HUES6 (cell line): Measurements from ENCODE around the gene ERLEC1.
"Not testable (repeated sequence)": the region's sequence is repeated elsewhere in the genome, so short reads cannot be mapped to it uniquely, and the experiment has no call there.

Experiments
- H3K27ac ChIP-seq: 2 replicates; pipeline ENCODE4 v1.7.0; 2013; ENCODE audit warnings: low read depth, mild to moderate bottlenecking, low read length, inconsistent platforms
- H3K27me3 ChIP-seq: 2 replicates; pipeline ENCODE4 v1.6.1; 2013; ENCODE audit warnings: low read length; ENCODE audit not compliant: control insufficient read depth, insufficient read depth
- H3K36me3 ChIP-seq: 2 replicates; pipeline ENCODE4 v1.6.1; 2013; ENCODE audit warnings: low read length; ENCODE audit not compliant: control insufficient read depth, insufficient read depth
- H3K4me1 ChIP-seq: 2 replicates; pipeline ENCODE4 v1.6.1; 2013; ENCODE audit warnings: low read length; ENCODE audit not compliant: control insufficient read depth, insufficient read depth
- H3K4me3 ChIP-seq: 2 replicates; pipeline ENCODE4 v1.5.1; 2013; ENCODE audit warnings: low read depth, low read length
- H3K9ac ChIP-seq: one replicate; pipeline ENCODE4 v1.6.1; 2013; ENCODE audit warnings: mild to moderate bottlenecking, low read length
- H3K9me3 ChIP-seq: 2 replicates; pipeline ENCODE4 v1.6.1; 2013; ENCODE audit warnings: low read depth, low read length; ENCODE audit not compliant: control insufficient read depth, insufficient read depth

The ERLEC1 gene

DNA sequence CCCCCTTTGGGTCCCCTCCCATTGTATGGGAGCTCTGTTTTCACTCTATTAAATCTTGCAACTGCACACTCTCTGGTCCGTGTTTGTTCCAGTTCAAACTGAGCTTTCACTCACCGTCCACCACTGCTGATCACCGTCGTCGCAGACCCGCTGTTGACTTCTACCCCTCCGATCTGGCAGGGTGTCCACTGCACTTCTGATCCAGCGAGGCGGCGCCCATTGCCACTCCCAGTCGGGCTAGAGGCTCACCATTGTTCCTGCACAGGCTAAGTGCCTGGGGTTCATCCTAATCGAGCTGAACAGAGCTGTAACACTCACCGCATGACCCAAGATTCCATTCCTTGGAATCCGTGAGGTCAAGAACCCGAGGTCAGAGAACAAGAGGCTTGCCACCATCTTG is 30.2 kb upstream of the ERLEC1 start:
- Histone ChIP-seq H3K36me3 (peaks cover 12% of the 10 kb centered on the region), H3K4me3 (no peak overlapping the region), H3K4me1 (no peaks in the 10 kb centered on the region), H3K27ac (no peak overlapping the region), H3K9me3 (no peaks in the 10 kb centered on the region), H3K27me3 (no peaks in the 10 kb centered on the region), H3K9ac (no peak overlapping the region)

DNA sequence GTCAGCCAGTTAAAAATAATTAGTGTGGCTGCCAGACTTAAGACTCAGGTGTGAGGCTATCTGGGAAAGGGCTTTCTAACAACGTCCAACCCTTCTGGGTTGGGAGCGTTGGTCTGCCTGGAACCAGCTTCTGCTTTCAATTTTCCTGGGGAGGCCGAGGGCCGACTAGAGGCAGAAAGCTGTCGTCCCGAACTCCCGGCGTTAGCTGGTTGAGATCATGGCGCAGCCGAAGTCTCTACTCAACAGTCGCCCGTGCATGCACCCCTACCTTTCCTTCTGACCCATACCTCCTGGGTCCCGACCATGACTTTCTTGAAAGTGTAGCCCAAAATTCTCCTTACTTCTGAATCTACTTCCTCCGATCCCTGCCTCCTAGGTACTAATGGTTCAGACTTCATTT is 29.6 kb upstream of the ERLEC1 start:
- not testable (repeated sequence) for H3K27ac ChIP-seq, H3K4me1 ChIP-seq, H3K9ac ChIP-seq, H3K4me3 ChIP-seq, H3K27me3 ChIP-seq, H3K9me3 ChIP-seq
- H3K36me3 ChIP-seq: peaks cover 12% of the 10 kb centered on the region

DNA sequence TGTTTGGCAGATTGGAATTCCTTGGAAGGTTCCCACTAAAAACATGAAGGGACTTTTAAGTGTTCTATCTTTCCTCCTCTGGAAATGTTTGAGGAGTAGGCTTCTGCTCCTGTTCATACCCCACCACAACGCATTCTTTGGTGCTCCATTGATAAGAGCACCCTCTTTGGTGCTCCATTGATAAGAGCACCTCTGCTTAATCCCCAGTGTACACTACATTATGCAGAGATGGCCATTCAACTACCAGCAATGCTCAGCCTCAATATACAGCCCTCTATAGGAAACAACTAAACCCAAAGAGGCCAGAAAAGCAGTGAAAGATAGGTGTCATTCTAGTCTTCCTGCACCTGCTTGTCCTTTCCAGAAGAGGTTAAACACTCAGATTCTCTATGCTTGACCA is 21.1 kb upstream of the ERLEC1 start:
- H3K27me3 ChIP-seq: no peaks in the 10 kb centered on the region
- no peak overlapping the region for H3K4me3 ChIP-seq
- peaks cover 16% of the 10 kb centered on the region; the same call in 1 of the 2 replicates for H3K36me3 ChIP-seq
- no peak overlapping the region for H3K27ac ChIP-seq
- H3K9ac ChIP-seq: no peak overlapping the region
- H3K4me1 ChIP-seq: peaks cover 8% of the 10 kb centered on the region; the same call in 1 of the 2 replicates
- no peaks in the 10 kb centered on the region for H3K9me3 ChIP-seq

DNA sequence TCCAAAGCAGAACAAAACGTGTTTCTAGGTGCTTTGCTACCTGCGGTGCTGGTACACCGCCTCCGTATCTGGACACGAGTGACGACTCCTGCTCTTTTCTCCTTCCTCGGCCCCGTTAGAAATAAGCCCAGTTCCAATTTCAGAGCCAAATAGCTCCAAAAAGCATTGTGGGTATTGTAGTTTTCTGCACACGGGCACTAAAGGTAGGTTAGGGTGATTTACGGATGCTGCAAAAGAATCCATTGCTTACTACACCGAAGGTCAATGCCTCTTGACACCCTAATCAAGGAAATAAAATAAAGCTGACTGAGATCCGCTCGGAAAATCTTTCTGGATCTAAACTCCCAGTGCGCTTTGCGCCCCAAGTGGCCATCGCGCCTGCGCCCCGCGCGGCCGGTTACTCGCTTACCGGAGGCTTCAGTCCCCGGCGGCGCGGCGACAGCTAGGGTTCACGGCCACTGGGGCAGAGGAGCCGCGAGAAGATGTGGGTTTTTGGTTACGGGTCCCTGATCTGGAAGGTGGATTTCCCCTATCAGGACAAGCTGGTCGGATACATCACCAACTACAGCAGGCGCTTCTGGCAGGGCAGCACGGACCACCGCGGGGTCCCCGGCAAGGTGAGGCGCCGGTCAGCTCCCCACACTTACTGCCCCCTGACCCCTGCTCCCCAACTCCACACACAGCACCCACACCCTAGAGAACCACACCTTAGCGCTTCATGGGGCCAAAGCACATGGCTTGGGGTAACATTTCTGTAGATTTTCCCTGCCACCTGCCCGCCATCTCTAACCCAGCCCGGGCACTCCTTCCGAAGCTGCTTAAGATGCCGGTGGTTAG is 19.2 kb upstream of the ERLEC1 start, which contains the start of gene CHAC2:
Gene CHAC2, plus strand, starts transcription at position 400 of the 837 bp plus-strand sequence. Its CDS starts 83 bp downstream, at position 483.
- H3K27me3 ChIP-seq: no peaks in the 10 kb centered on the region
- peaks cover 13% of the 10 kb centered on the region; the same call in 1 of the 2 replicates for H3K36me3 ChIP-seq
- peak within 1 kb of the TSS; percentile 62 for H3K27ac ChIP-seq
- peak within 1 kb of the TSS; percentile 83 for H3K9ac ChIP-seq
- no peaks in the 10 kb centered on the region for H3K9me3 ChIP-seq
- peak within 1 kb of the TSS; percentile 89 for H3K4me3 ChIP-seq
- peaks cover 8% of the 10 kb centered on the region; the same call in 1 of the 2 replicates for H3K4me1 ChIP-seq

DNA sequence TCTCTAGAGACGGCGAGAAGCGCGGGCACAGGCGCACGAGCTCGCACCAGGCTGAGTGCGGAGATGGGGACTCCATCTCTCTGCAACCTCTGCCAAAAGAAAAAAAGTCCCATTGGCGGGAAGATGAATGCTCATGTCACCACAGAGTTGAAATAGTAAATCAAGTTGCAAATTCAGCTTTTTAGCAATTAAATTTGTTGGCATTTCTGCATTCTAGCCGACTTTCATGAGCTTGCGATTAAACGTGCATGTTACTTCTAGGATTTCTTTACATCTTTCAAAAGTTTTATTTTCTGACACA is 18.7 kb upstream of the ERLEC1 start:
- Histone ChIP-seq H3K27ac (peak overlapping the region; percentile 62), H3K4me3 (peak overlapping the region; percentile 89), H3K9ac (peak overlapping the region; percentile 83), H3K27me3 (no peaks in the 10 kb centered on the region), H3K9me3 (no peaks in the 10 kb centered on the region), H3K4me1 (peaks cover 8% of the 10 kb centered on the region; the same call in 1 of the 2 replicates), H3K36me3 (peaks cover 7% of the 10 kb centered on the region; the same call in 1 of the 2 replicates)

DNA sequence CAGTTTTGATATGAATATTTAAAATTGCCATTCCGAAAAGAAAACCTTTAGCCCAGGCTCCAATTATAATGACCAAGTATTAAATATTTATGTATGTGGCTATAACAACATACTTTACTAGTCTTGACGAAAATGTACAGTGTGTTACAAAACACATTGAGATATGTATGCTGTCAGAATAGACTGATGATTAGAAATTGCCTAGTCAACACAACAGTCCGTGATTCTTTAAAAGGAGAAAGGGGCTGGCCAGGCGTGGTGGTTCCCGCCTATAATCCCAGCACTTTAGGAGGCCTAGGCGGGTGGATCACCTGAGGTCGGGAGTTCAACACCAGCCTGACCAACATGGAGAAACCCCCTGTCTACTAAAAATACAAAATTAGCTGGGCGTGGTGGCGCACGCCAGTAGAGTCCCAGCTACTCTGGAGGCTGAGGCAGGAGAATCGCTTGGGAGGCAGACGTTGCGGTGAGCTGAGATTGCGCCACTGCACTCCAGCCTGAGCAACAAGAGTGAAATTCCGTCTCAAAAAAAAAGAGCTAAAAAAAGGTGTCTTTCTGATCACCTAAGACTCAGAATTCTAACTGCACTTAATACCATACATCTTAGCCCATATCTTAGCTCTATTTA is 17.4 kb upstream of the ERLEC1 start:
- Histone ChIP-seq H3K4me1 (peaks cover 8% of the 10 kb centered on the region; the same call in 1 of the 2 replicates), H3K9me3 (no peaks in the 10 kb centered on the region), H3K27ac (no peak overlapping the region), H3K27me3 (no peaks in the 10 kb centered on the region), H3K36me3 (peaks cover 10% of the 10 kb centered on the region), H3K4me3 (peak overlapping the region; percentile 89; the same call in 1 of the 2 replicates), H3K9ac (no peak overlapping the region)

DNA sequence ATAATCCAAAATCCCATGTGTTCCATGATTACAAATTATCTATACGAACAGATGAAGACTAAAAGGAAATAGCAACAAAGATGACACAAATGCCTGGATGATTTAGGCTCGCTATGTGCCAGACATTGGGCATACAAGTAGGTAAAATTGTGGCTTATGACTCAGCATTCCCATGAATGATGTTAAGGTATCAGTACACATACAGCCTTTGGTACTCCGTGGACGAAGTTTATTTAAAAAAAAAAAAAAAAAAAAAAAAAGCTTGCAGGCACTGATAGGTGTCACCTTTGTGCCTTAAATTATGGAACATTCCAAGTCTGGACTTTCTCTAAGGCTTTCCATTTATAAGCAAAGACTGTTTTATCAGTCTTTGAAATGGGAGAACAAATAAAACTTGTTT is 16.6 kb upstream of the ERLEC1 start:
- Histone ChIP-seq H3K4me3 (no peak overlapping the region), H3K27me3 (no peaks in the 10 kb centered on the region), H3K4me1 (peaks cover 8% of the 10 kb centered on the region; the same call in 1 of the 2 replicates), H3K9ac (no peak overlapping the region), H3K36me3 (peaks cover 7% of the 10 kb centered on the region), H3K9me3 (no peaks in the 10 kb centered on the region), H3K27ac (no peak overlapping the region)

DNA sequence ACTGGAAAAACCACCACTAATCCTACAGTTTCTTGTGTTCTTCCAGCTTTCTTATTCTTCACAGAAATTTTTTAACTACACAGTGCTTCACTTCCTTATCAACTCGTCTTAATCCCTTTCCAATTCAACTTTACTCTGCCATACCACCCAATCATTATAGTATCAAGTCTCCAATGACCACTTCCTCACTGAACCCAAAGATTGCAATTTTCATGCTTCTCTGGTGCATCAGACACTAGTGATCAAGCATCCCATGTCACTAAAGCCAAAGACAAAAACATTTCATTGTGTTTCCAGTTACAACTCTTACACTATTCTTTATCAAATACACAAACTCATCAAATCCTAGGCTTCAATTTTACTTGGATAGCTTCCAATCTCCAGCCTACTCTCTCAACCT is 9.7 kb upstream of the ERLEC1 start:
- Histone ChIP-seq H3K4me1 (peaks cover 3% of the 10 kb centered on the region; the same call in 1 of the 2 replicates), H3K9me3 (no peaks in the 10 kb centered on the region), H3K27me3 (no peaks in the 10 kb centered on the region), H3K4me3 (no peak overlapping the region), H3K9ac (no peak overlapping the region), H3K27ac (no peak overlapping the region), H3K36me3 (peaks cover 29% of the 10 kb centered on the region)

DNA sequence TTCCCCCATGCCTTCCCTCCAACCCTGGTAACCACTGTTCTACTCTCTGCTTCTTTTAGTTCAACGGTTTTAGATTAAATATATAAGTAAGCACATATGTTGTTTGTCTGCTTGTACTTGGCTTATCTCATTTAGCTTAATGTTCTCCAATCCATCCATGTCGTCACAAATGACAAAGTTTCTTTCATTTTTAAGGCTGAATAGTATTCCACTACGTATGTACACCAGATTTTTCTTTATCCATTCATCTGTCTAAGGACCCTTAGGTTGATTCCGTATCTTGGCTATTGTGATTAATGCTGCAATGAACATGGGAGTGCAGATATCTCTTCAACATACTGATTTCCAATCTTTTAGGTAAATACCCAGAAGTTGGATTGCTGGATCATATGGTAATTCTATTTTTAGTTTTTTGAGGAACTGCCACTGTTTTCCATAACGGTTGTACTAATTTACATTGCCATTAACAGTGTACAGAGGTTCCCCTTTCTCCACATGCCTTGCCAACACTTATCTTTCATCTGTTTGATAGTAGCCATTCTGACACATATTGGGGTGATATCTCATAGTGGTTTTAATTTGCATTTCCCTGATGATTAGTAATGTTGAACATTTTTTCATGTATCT is 8.2 kb upstream of the ERLEC1 start:
- H3K9me3 ChIP-seq: no peaks in the 10 kb centered on the region
- H3K27ac ChIP-seq: no peak overlapping the region
- H3K9ac ChIP-seq: no peak overlapping the region
- H3K36me3 ChIP-seq: peaks cover 29% of the 10 kb centered on the region
- H3K4me3 ChIP-seq: no peak overlapping the region
- H3K27me3 ChIP-seq: no peaks in the 10 kb centered on the region
- peaks cover 9% of the 10 kb centered on the region; the same call in 1 of the 2 replicates for H3K4me1 ChIP-seq

DNA sequence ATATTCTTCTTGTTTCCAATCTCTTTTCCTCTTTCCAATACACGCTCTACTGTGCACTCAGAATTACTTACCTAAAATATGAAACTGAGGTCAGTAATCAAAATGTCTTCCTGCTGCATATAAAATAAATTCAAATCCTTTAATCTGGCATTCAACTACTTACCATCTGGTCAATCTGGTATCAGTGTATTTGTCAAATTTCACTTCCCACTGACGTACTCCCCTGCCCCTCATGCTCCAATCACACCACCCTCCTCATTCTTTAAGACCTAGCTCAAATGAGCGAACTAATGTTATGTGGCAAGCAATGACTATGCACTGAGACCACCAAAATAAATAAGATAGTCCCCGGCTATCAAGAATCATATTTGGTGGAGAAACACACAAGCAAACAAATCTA is 6.8 kb upstream of the ERLEC1 start:
- Histone ChIP-seq H3K4me3 (no peak overlapping the region), H3K9me3 (no peaks in the 10 kb centered on the region), H3K27me3 (no peaks in the 10 kb centered on the region), H3K36me3 (peaks cover 23% of the 10 kb centered on the region), H3K4me1 (peaks cover 22% of the 10 kb centered on the region), H3K27ac (no peak overlapping the region), H3K9ac (no peak overlapping the region)

DNA sequence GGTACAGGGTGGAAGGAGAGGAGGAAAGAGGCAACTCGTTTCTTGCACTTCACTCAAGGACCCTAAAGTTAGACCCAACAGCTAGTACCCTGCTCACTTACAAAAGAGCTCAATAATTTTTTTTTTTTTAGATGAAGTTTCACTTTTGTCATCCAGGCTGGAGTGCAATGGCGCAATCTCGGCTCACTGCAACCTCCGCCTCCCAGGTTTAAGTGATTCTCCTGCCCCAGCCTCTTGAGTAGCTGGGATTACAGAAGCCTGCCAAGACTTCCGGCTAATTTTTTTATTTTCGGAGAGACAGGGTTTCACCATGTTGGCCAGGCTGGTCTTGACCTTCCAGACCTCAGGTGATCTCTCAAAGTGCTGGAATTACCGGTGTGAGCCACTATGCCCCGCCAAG is 4.2 kb upstream of the ERLEC1 start:
- Histone ChIP-seq H3K4me3 (no peak overlapping the region), H3K4me1 (peaks cover 27% of the 10 kb centered on the region), H3K36me3 (peaks cover 14% of the 10 kb centered on the region), H3K9me3 (no peaks in the 10 kb centered on the region), H3K27me3 (no peaks in the 10 kb centered on the region), H3K27ac (no peak overlapping the region), H3K9ac (no peak overlapping the region)
